B cell (primary cell): ENCODE results near the gene MICU2. TPM values are rescaled to one million over a fixed set of nuclear protein-coding genes. Genes with fewer than 3 reads are reported as not detected.

Experiments
- ATAC-seq: fragments of 200-7000 bp; cut with Tn5 transposase; one replicate; pipeline ENCODE4 v1.10.0; 2021; ENCODE audit warnings: low read depth, mild to moderate bottlenecking, moderate number of reproducible peaks, moderate library complexity
- CTCF ChIA-PET: fragments of 350-600 bp; sonication (Branson Sonifier 250); formaldehyde crosslinking; loops from one replicate; lab custom pipeline; 2021; ENCODE audit warnings: antibody characterized with exemption, inconsistent platforms; lab: Charles Lee
- POLR2A ChIA-PET: fragments of 350-600 bp; sonication (Branson Sonifier 250); formaldehyde crosslinking; loops from one replicate; lab custom pipeline; 2021; ENCODE audit warnings: antibody characterized with exemption; lab: Charles Lee
- DNase-seq: peaks from one replicate; pipeline ENCODE4 v3.0.0; 2013
- H2AFZ ChIP-seq: 2 replicates; pipeline ENCODE4 v1.6.1; 2012; ENCODE audit warnings: mild to moderate bottlenecking, low read depth, low read length; ENCODE audit not compliant: insufficient read depth, poor library complexity, severe bottlenecking
- H3K27ac ChIP-seq, 2 donors: 1 replicate in 1 of 2; 2 replicates in 1 of 2; pipeline ENCODE4 v1.5.1; 2012 to 2013; ENCODE audit warnings: low read length in 2 of 2, mild to moderate bottlenecking in 2 of 2, moderate library complexity in 1 of 2
- H3K27me3 ChIP-seq, 4 experiments: fragments of 200-600 bp in 1 of 4; sonication (generic) in 1 of 4; replicated peaks in 1 of 4; 1 replicate in 2 of 4; 2 replicates in 2 of 4; pipeline versions ENCODE4 v1.6.1 to v1.7.0; 2013 to 2016; ENCODE audit warnings: low read length in 3 of 4, mild to moderate bottlenecking in 2 of 4, mixed read lengths in 1 of 4, moderate library complexity in 1 of 4; ENCODE audit not compliant: insufficient read depth in 4 of 4, control insufficient read depth in 3 of 4; ENCODE audit errors: control extremely low read depth in 1 of 4
- H3K36me3 ChIP-seq, 2 experiments: replicated peaks in 1 of 2; 1 replicate in 1 of 2; 2 replicates in 1 of 2; pipeline versions ENCODE4 v1.6.1 to v1.7.1; 2013; ENCODE audit warnings: low read length in 1 of 2; ENCODE audit not compliant: insufficient read depth in 2 of 2, control insufficient read depth in 1 of 2; ENCODE audit errors: control extremely low read depth in 1 of 2, extremely low read depth in 1 of 2
- H3K4me1 ChIP-seq, 2 donors: fragments of 200-600 bp in 1 of 2; sonication (generic) in 1 of 2; 1 replicate in 1 of 2; 2 replicates in 1 of 2; pipeline versions ENCODE4 v1.5.1 to v1.6.1; 2013 to 2017; ENCODE audit warnings: low read length in 2 of 2; ENCODE audit not compliant: control insufficient read depth in 2 of 2, insufficient read depth in 2 of 2
- H3K4me2 ChIP-seq: replicated peaks from 2 replicates; pipeline ENCODE3; 2012; ENCODE audit warnings: mild to moderate bottlenecking, low read depth, low read length; ENCODE audit not compliant: poor library complexity, severe bottlenecking
- H3K4me3 ChIP-seq, 5 experiments: fragments of 200-600 bp in 1 of 5; sonication (generic) in 1 of 5; 1 replicate in 3 of 5; 2 replicates in 2 of 5; pipeline versions ENCODE4 v1.5.1 to v1.7.0; 2011 to 2016; ENCODE audit warnings: low read length in 4 of 5, mild to moderate bottlenecking in 4 of 5, low read depth in 2 of 5, control low read depth in 1 of 5, moderate library complexity in 1 of 5; ENCODE audit not compliant: insufficient read depth in 1 of 5; ENCODE audit errors: control extremely low read depth in 1 of 5, extremely low read depth in 1 of 5
- H3K79me2 ChIP-seq: fragments of 200-600 bp; sonication (generic); one replicate; pipeline ENCODE4 v1.6.0; 2016; ENCODE audit warnings: low read length; ENCODE audit not compliant: control insufficient read depth, insufficient read depth
- H3K9ac ChIP-seq: fragments of 200-600 bp; sonication (generic); 2 replicates; pipeline ENCODE4 v1.6.1; 2017; ENCODE audit warnings: mild to moderate bottlenecking, low read length, moderate library complexity
- H3K9me3 ChIP-seq, 3 donors: one replicate each; pipeline versions ENCODE4 v1.6.1 to v1.7.1; 2013; ENCODE audit warnings: low read length in 2 of 3; ENCODE audit not compliant: control insufficient read depth in 2 of 3, insufficient read depth in 1 of 3; ENCODE audit errors: control extremely low read depth in 1 of 3
- H4K20me1 ChIP-seq: 2 replicates; pipeline ENCODE4 v1.6.0; 2012; ENCODE audit warnings: mild to moderate bottlenecking, low read length; ENCODE audit not compliant: insufficient read depth, control insufficient read depth, poor library complexity, severe bottlenecking
- H3K27ac Mint-ChIP-seq: one replicate; pipeline ENCODE4 v1.8.0; 2021; ENCODE audit warnings: mixed read lengths
- H3K27me3 Mint-ChIP-seq: one replicate; pipeline ENCODE4 v1.8.0; 2021; ENCODE audit warnings: mixed read lengths
- H3K4me1 Mint-ChIP-seq: one replicate; pipeline ENCODE4 v1.8.0; 2021; ENCODE audit warnings: mixed read lengths
- H3K4me3 Mint-ChIP-seq: one replicate; pipeline ENCODE4 v1.8.0; 2021; ENCODE audit warnings: mixed read lengths
- H3K9me3 Mint-ChIP-seq: one replicate; pipeline ENCODE4 v1.8.0; 2022; ENCODE audit warnings: mixed read lengths; ENCODE audit not compliant: insufficient read depth
- CTCF ChIP-seq: fragments of 200-600 bp; IDR thresholded peaks from one replicate; pipeline ENCODE4 v1.8.0; 2022; ENCODE audit warnings: antibody characterized with exemption, mild to moderate bottlenecking
- EZH2 ChIP-seq: IDR thresholded peaks from 2 replicates; pipeline ENCODE4 v1.6.1; 2012; ENCODE audit warnings: borderline replicate concordance, low read depth, mild to moderate bottlenecking, moderate library complexity, low read length; ENCODE audit not compliant: insufficient read depth, poor library complexity, severe bottlenecking
- WGBS: methylation state at CpG from one replicate; pipeline ENCODE4 v1.1.5; 2013; ENCODE audit warnings: missing lambda C conversion rate; ENCODE audit not compliant: insufficient coverage; 5-methylcytosine and 5-hydroxymethylcytosine counted together
- intact Hi-C: fragments of 100-400 bp; cut with micrococcal nuclease; formaldehyde crosslinking; loops from one replicate; pipeline ENCODE4 v1.10.0; 2022
- polyA plus RNA-seq: library from polyadenylated mRNA; depleted of rRNA; stranded (reverse); fragments of >200 nt; gene quantifications from 2 replicates; pipeline ENCODE4 v1.2.3, GENCODE V29; 2012
- total RNA-seq, 2 donors: library from RNA; stranded (reverse); fragments of 120-200 nt in 1 of 2; gene quantifications; 1 replicate in 1 of 2; 2 replicates in 1 of 2; pipeline versions ENCODE4 v1.2.3 to v1.2.4, GENCODE V29; 2013 to 2022

Gene MICU2
- total and polyA plus RNA-seq, 2 donors (not counting 1 experiment from before 2014, with no cell fraction given), result 52.2 to 56.7 TPM

GRCh38 chr13:21470785-21471184 lies 133.2 kb downstream of the MICU2 start:
- H3K4me1 ChIP-seq, result no peaks in the 10 kb centered on the region
- no peaks in the 10 kb centered on the region for H3K36me3 ChIP-seq
- no peak overlapping the region for H3K4me3 Mint-ChIP-seq
- CTCF ChIA-PET, result interaction anchor here (1.0 to 1.2 kb wide), 2 partner anchors 79 to 173 kb away, joined by 3 to 5 read pairs; no protein-coding TSS in a partner anchor
- H3K27me3 Mint-ChIP-seq, result peaks cover 12% of the 10 kb centered on the region
- intact Hi-C loops, result loop anchor here (10.0 kb wide), 1 partner anchor 976 kb away; no protein-coding TSS in a partner anchor
- peaks cover 0 to 4% (median 2%) of the 10 kb centered on the region in 3 donors for H3K9me3 ChIP-seq
- POLR2A ChIA-PET, result interaction anchor here (0.6 kb wide), 1 partner anchor 515 kb away, joined by 4 read pairs; no protein-coding TSS in a partner anchor
- no peak overlapping the region for H2AFZ ChIP-seq
- H3K27ac Mint-ChIP-seq, result no peak overlapping the region
- no peak overlapping the region for H3K27ac ChIP-seq
- no peaks in the 10 kb centered on the region for H4K20me1 ChIP-seq
- H3K4me3 ChIP-seq, result no peak overlapping the region
- ATAC-seq (no peak), DNase-seq (no peak)
- H3K79me2 ChIP-seq, result no peaks in the 10 kb centered on the region
- H3K4me2 ChIP-seq, result no peak overlapping the region
- H3K4me1 Mint-ChIP-seq, result no peaks in the 10 kb centered on the region
- H3K27me3 ChIP-seq, result no peaks in the 10 kb centered on the region
- no peak for TF ChIP-seq EZH2
- no peak for TF ChIP-seq CTCF
- H3K9ac ChIP-seq, result no peak overlapping the region
- peaks cover 2% of the 10 kb centered on the region for H3K9me3 Mint-ChIP-seq

- Mint-ChIP-seq H3K9me3 (peaks cover 2% of the 10 kb centered on the region), H3K4me1 (no peaks in the 10 kb centered on the region), H3K27ac (no peak overlapping the region), H3K4me3 (no peak overlapping the region), H3K27me3 (peaks cover 9% of the 10 kb centered on the region)
- DNase-seq (no peak), ATAC-seq (no peak)
- H3K9me3 ChIP-seq, result peaks cover 0 to 4% (median 2%) of the 10 kb centered on the region in 3 donors
- no peaks in the 10 kb centered on the region for H4K20me1 ChIP-seq
- H3K9ac ChIP-seq, result no peak overlapping the region
- H3K36me3 ChIP-seq, result no peaks in the 10 kb centered on the region
- no peak for TF ChIP-seq CTCF
- no peak for TF ChIP-seq EZH2
- no peaks in the 10 kb centered on the region for H3K79me2 ChIP-seq
- H3K4me3 ChIP-seq, result no peak overlapping the region
- CTCF ChIA-PET, result no interaction called here
- POLR2A ChIA-PET, result no interaction called here
- H3K27ac ChIP-seq, result no peak overlapping the region
- no peak overlapping the region for H3K4me2 ChIP-seq
- H3K4me1 ChIP-seq, result no peaks in the 10 kb centered on the region
- WGBS, result 89% methylated on average over 4 of the region's 7 CpGs
- intact Hi-C loops, result no loop called here
- H2AFZ ChIP-seq, result no peak overlapping the region
- H3K27me3 ChIP-seq, result no peaks in the 10 kb centered on the region
Observed at GRCh38 chr13:21466527-21466926, 137.4 kb downstream of the MICU2 start.
